GM20431 (cell line): ENCODE data around the gene EIF4H.
"Not testable (repeated sequence)": the region's sequence is repeated elsewhere in the genome, so short reads cannot be mapped to it uniquely, and the experiment has no call there.

Experiments used
- in situ Hi-C: fragments of 300-500 bp; cut with MseI, MboI; formaldehyde crosslinking; loops from one replicate; pipeline ENCODE4 v1.15.0; 2020; ENCODE audit warnings: low sequenced_read_pairs; ENCODE audit not compliant: unreplicated experiment

The EIF4H gene

GRCh38 chr7:74220229-74220628 lies 46.1 kb downstream of the EIF4H start:
- in situ Hi-C loops: no loop called here

- in situ Hi-C loops: no loop called here
These were observed 47.6 kb downstream of the EIF4H start for GRCh38 chr7:74221713-74222112.

GRCh38 chr7:74222851-74223710 lies 48.9 kb downstream of the EIF4H start:
- in situ Hi-C loops: no loop called here

- in situ Hi-C loops: no loop called here
These were observed 49.8 kb downstream of the EIF4H start for GRCh38 chr7:74223711-74224510.

- in situ Hi-C loops: no loop called here
These were observed 50.3 kb downstream of the EIF4H start for GRCh38 chr7:74224511-74224832.

- in situ Hi-C loops: not testable (repeated sequence)
These were observed 50.8 kb downstream of the EIF4H start for GRCh38 chr7:74224907-74225306.

GRCh38 chr7:74225400-74225799 lies 51.2 kb downstream of the EIF4H start:
- in situ Hi-C loops: no loop called here

- in situ Hi-C loops: no loop called here
These were observed 52.5 kb downstream of the EIF4H start for GRCh38 chr7:74226633-74227032.

GRCh38 chr7:74228951-74229900 lies 55.1 kb downstream of the EIF4H start:
- in situ Hi-C loops: no loop called here

- in situ Hi-C loops: no loop called here
These were observed 56.5 kb downstream of the EIF4H start for GRCh38 chr7:74230446-74231231.

GRCh38 chr7:74231232-74231590 lies 57.1 kb downstream of the EIF4H start:
- in situ Hi-C loops: no loop called here

- in situ Hi-C loops: no loop called here
These were observed 59.6 kb downstream of the EIF4H start for GRCh38 chr7:74233655-74234285.

- in situ Hi-C loops: no loop called here
These were observed 61.5 kb downstream of the EIF4H start for GRCh38 chr7:74235518-74236268.

- in situ Hi-C loops: no loop called here
These were observed 62.1 kb downstream of the EIF4H start for GRCh38 chr7:74236284-74236683.

GRCh38 chr7:74240482-74240881 lies 66.3 kb downstream of the EIF4H start:
- in situ Hi-C loops: no loop called here

GRCh38 chr7:74242122-74242443 lies 67.9 kb downstream of the EIF4H start:
- in situ Hi-C loops: no loop called here

GRCh38 chr7:74246497-74246896 lies 72.3 kb downstream of the EIF4H start:
- in situ Hi-C loops: no loop called here
